VCaP (cell line): ENCODE results near the gene OR10R2.

Source experiments
- H3K27ac ChIP-seq: fragments of 450-650 bp; 2 replicates; pipeline ENCODE4 v1.5.1; 2017
- CTCF ChIP-seq: fragments of 450-650 bp; conservative IDR thresholded peaks from 2 replicates; pipeline ENCODE4 v1.5.1; 2017; ENCODE audit warnings: mild to moderate bottlenecking, moderate library complexity

OR10R2 gene

GRCh38 chr1:158458263-158458662, 13.8 kb upstream of the OR10R2 start:
- H3K27ac ChIP-seq = no peak overlapping the region
- TF ChIP-seq CTCF = no peak

- TF ChIP-seq CTCF = no peak
- H3K27ac ChIP-seq = no peak within 1 kb of the TSS
Observed at GRCh38 chr1:158461534-158461933, 10.5 kb upstream of the OR10R2 start, which contains the start of gene OR10K1. TSS of gene OR10K1 (plus strand) at chr1:158461834. CDS start at chr1:158465562, 3,728 bp downstream.

- no peak overlapping the region for H3K27ac ChIP-seq
- TF ChIP-seq CTCF = no peak
Observed at GRCh38 chr1:158485455-158485854, 13.4 kb downstream of the OR10R2 start.

GRCh38 chr1:158491316-158491715, 19.3 kb downstream of the OR10R2 start:
- no peak for TF ChIP-seq CTCF
- H3K27ac ChIP-seq = no peak overlapping the region

DNA sequence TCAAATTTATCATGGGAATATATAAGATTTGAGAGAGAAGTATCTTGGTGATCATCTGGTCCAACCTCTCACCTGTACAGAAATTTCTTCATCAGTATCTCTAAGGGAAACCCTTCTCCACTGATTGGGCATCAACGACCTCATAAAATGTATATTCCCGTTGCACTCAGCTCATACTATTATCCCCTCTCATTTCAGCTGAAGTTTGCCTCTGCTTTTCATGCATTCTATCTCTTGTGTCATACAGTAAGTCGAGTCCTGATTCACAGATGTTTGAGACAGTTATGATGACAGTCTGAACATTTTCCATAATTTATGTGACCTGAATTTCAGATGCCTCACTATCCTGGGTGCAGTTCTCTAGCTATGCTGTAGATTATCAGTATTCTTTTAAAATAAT, 21.0 kb downstream of the OR10R2 start:
- H3K27ac ChIP-seq = no peak overlapping the region
- no peak for TF ChIP-seq CTCF

GRCh38 chr1:158494796-158495195, 22.8 kb downstream of the OR10R2 start:
- no peak overlapping the region for H3K27ac ChIP-seq
- no peak for TF ChIP-seq CTCF

DNA sequence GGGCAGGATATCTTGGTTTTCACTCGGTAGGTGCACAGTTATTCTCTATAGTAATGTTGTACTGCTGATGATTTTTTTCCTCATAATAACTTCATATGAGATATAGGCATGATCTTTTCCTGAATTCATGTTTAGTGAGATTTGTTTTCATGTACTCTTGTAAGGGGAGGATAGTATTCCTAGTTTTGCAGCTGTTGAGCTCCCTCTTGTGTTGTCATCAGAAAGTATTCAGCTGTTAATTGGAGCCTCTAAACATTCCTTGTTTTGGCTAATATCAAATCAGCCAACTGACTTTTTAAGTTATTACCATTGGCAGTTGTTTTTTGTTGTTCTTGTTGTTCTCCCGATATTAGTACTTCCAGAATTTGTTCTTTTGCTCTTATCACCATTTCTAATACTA, 24.4 kb downstream of the OR10R2 start:
- TF ChIP-seq CTCF = no peak
- no peak overlapping the region for H3K27ac ChIP-seq
